ENCODE data around the gene OR5H14. TPM values are rescaled to one million over a fixed set of nuclear protein-coding genes. Genes with fewer than 3 reads are reported as not detected.
A peak's percentile ranks its signal among the peaks of the same experiment; 100 is the strongest.
"Not testable (repeated sequence)": the region's sequence is repeated elsewhere in the genome, so short reads cannot be mapped to it uniquely, and the experiment has no call there.

The OR5H14 gene
- polyA plus RNA-seq, 1 experiment = not detected

DNA sequence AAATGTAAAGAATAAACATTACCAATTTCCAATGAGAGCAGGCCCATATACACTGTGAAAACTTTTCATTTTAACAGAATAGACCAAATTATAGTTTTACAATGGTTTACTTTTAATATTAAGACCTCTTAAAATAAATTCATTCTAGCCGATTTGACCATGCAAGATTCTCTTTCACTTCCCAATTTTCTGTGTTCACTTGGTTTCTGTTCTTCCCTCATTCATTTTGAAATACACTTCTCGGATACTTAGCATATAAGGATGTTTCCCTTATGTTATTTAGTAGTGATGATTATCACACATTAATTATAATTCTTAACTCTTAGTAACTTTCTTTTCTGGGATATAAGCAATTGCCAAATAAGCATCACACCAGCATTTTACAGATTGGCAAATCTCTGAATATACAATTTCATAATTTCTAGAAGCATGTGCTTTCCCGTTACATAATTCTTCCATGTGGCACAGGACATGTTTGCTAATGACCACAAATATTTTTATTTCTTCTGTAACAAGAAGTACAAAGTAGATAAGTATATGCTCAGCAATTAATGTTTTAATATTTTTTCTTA lies 33.1 kb downstream of the OR5H14 start:
- Histone ChIP-seq H3K4me3 (ENCODE audit: low read depth, low read length) (no peak overlapping the region), H3K27me3 (ENCODE audit: control insufficient read depth, insufficient read depth, low read length) (no peaks in the 10 kb centered on the region), H3K36me3 (ENCODE audit: control insufficient read depth, insufficient read depth, low read length) (no peaks in the 10 kb centered on the region)
- ChIA-PET CTCF (no interaction called here), POLR2A (no interaction called here)
- DNase-seq (ENCODE audit: low read depth) = no peak
- TF ChIP-seq, protein P1, sequence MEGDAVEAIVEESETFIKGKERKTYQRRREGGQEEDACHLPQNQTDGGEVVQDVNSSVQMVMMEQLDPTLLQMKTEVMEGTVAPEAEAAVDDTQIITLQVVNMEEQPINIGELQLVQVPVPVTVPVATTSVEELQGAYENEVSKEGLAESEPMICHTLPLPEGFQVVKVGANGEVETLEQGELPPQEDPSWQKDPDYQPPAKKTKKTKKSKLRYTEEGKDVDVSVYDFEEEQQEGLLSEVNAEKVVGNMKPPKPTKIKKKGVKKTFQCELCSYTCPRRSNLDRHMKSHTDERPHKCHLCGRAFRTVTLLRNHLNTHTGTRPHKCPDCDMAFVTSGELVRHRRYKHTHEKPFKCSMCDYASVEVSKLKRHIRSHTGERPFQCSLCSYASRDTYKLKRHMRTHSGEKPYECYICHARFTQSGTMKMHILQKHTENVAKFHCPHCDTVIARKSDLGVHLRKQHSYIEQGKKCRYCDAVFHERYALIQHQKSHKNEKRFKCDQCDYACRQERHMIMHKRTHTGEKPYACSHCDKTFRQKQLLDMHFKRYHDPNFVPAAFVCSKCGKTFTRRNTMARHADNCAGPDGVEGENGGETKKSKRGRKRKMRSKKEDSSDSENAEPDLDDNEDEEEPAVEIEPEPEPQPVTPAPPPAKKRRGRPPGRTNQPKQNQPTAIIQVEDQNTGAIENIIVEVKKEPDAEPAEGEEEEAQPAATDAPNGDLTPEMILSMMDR (IDR thresholded peaks at IDR 0.05; ENCODE audit: insufficient read depth, low read depth, low read length) = no peak

- no peak for DNase-seq (ENCODE audit: low read depth)
- TF ChIP-seq, protein P1 (IDR thresholded peaks at IDR 0.05; ENCODE audit: insufficient read depth, low read depth, low read length) = no peak
- POLR2A ChIA-PET = no interaction called here
- Histone ChIP-seq H3K4me3 (ENCODE audit: low read depth, low read length) (no peak overlapping the region), H3K36me3 (ENCODE audit: control insufficient read depth, insufficient read depth, low read length) (no peaks in the 10 kb centered on the region), H3K27me3 (ENCODE audit: control insufficient read depth, insufficient read depth, low read length) (no peaks in the 10 kb centered on the region)
- CTCF ChIA-PET = interaction anchor here (0.8 kb wide), 1 partner anchor 10 kb away, joined by 3 read pairs; no protein-coding TSS in a partner anchor
Measured at GRCh38 chr3:98182196-98182595, 34.9 kb downstream of the OR5H14 start.

GRCh38 chr3:98185180-98185579 lies 37.9 kb downstream of the OR5H14 start:
- ChIA-PET CTCF (no interaction called here), POLR2A (no interaction called here)
- no peak for DNase-seq (ENCODE audit: low read depth)

GRCh38 chr3:98188545-98188944 lies 41.3 kb downstream of the OR5H14 start:
- DNase-seq (ENCODE audit: low read depth) = no peak
- no peaks in the 10 kb centered on the region for H3K36me3 ChIP-seq (ENCODE audit: control insufficient read depth, insufficient read depth, low read length)
- H3K27me3 ChIP-seq (ENCODE audit: control insufficient read depth, insufficient read depth, low read length) = no peaks in the 10 kb centered on the region
- ChIA-PET POLR2A (no interaction called here), CTCF (no interaction called here)
- TF ChIP-seq, protein P1 (IDR thresholded peaks at IDR 0.05; ENCODE audit: insufficient read depth, low read depth, low read length) = peak; percentile 24; the same call in 1 of the 2 replicates
- no peak overlapping the region for H3K4me3 ChIP-seq (ENCODE audit: low read depth, low read length)

More at GRCh38 chr3:98185180-98185579, 37.9 kb downstream of the OR5H14 start:
- H3K36me3 ChIP-seq (ENCODE audit: control insufficient read depth, insufficient read depth, low read length) = no peaks in the 10 kb centered on the region
- no peak overlapping the region for H3K4me3 ChIP-seq (ENCODE audit: low read depth, low read length)
- H3K27me3 ChIP-seq (ENCODE audit: control insufficient read depth, insufficient read depth, low read length) = no peaks in the 10 kb centered on the region
- TF ChIP-seq, protein P1 (IDR thresholded peaks at IDR 0.05; ENCODE audit: insufficient read depth, low read depth, low read length) = no peak

DNA sequence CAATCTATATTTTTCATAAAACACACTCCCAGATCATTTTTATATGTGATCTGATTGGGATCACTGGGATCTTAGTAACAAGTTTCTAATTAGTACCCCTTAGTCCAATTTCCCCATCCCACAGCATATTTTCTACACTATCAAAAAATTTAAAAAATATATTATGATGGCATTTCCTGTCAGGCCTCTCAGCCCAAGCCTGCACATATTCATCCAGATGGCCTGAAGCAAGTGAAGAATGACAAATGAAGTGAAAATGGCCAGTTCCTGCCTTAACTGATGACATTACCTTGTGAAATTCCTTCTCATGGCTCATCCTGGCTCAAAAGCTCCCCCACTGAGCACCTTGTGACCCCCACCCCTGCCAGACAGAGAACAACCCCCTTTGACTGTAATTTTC lies 43.6 kb downstream of the OR5H14 start:
- H3K27me3 ChIP-seq (ENCODE audit: control insufficient read depth, insufficient read depth, low read length); DNase-seq (ENCODE audit: low read depth); H3K4me3 ChIP-seq (ENCODE audit: low read depth, low read length); CTCF ChIA-PET; H3K36me3 ChIP-seq (ENCODE audit: control insufficient read depth, insufficient read depth, low read length); POLR2A ChIA-PET: not testable (repeated sequence)

GRCh38 chr3:98196293-98196692 lies 49.0 kb downstream of the OR5H14 start:
- POLR2A ChIA-PET; H3K4me3 ChIP-seq (ENCODE audit: low read depth, low read length); H3K27me3 ChIP-seq (ENCODE audit: control insufficient read depth, insufficient read depth, low read length); DNase-seq (ENCODE audit: low read depth); CTCF ChIA-PET; H3K36me3 ChIP-seq (ENCODE audit: control insufficient read depth, insufficient read depth, low read length): not testable (repeated sequence)

Measured in BJ (cell line).